NCI-H1105 (cell line): ENCODE results near the gene DLGAP4.
A peak's percentile ranks its signal among the peaks of the same experiment; 100 is the strongest.

Source experiments
- DNase-seq: peaks from one replicate; lab custom pipeline; 2025; lab: John Stamatoyannopoulos, UW

The DLGAP4 gene

GRCh38 chr20:36565520-36565919 is 259.4 kb downstream of the DLGAP4 start:
- DNase-seq: no peak

- DNase-seq: no peak
Observed at GRCh38 chr20:36569847-36570429, 263.8 kb downstream of the DLGAP4 start.

GRCh38 chr20:36571564-36572504 is 265.7 kb downstream of the DLGAP4 start:
- DNase-seq: no peak

GRCh38 chr20:36572701-36573102 is 266.6 kb downstream of the DLGAP4 start:
- DNase-seq: no peak

- peak; percentile 36 for DNase-seq
Observed at GRCh38 chr20:36573103-36573797, 267.1 kb downstream of the DLGAP4 start, which contains the start of gene TGIF2. Gene TGIF2, plus strand, starts transcription at chr20:36573597. Its CDS starts 5,178 bp downstream, at chr20:36578775.

GRCh38 chr20:36573798-36574365 is 267.7 kb downstream of the DLGAP4 start:
- DNase-seq: no peak

GRCh38 chr20:36574366-36575135 is 268.4 kb downstream of the DLGAP4 start:
- DNase-seq: no peak

- no peak for DNase-seq
Observed at GRCh38 chr20:36576081-36576445, 269.9 kb downstream of the DLGAP4 start.
